Muscle of leg (tissue), 11 donors: ENCODE results near the gene PHETA2. TPM values are rescaled to one million over a fixed set of nuclear protein-coding genes. Genes with fewer than 3 reads are reported as not detected.
"Not testable (repeated sequence)": the region's sequence is repeated elsewhere in the genome, so short reads cannot be mapped to it uniquely, and the experiment has no call there.

Source experiments
- DNase-seq: peaks from one replicate; pipeline ENCODE4 v3.0.0; 2013
- H3K27ac ChIP-seq: one replicate; pipeline ENCODE4 v1.5.1; 2013; ENCODE audit warnings: mild to moderate bottlenecking, low read length, control low read depth
- H3K27me3 ChIP-seq: one replicate; pipeline ENCODE4 v1.6.1; 2013; ENCODE audit warnings: low read length; ENCODE audit not compliant: control insufficient read depth, insufficient read depth
- H3K36me3 ChIP-seq: one replicate; pipeline ENCODE4 v1.6.1; 2013; ENCODE audit warnings: low read length; ENCODE audit not compliant: control insufficient read depth, insufficient read depth
- H3K4me1 ChIP-seq: one replicate; pipeline ENCODE4 v1.6.1; 2013; ENCODE audit warnings: low read length; ENCODE audit not compliant: control insufficient read depth, insufficient read depth
- H3K4me3 ChIP-seq: one replicate; pipeline ENCODE4 v1.5.1; 2013; ENCODE audit warnings: low read length, control low read depth
- H3K9me3 ChIP-seq: replicated peaks from 2 replicates; pipeline ENCODE4 v1.6.1; 2013; ENCODE audit warnings: low read depth, low read length; ENCODE audit not compliant: control insufficient read depth
- WGBS: methylation state at CpG from one replicate; pipeline ENCODE4 v1.1.5; 2013; ENCODE audit warnings: missing lambda C conversion rate; ENCODE audit not compliant: insufficient coverage; 5-methylcytosine and 5-hydroxymethylcytosine counted together
- polyA plus RNA-seq, 8 donors: library from polyadenylated mRNA; unstranded; fragments of 120-200 nt; gene quantifications; one replicate each; pipeline versions ENCODE4 v1.2.1 to v1.2.3, GENCODE V29; 2013; ENCODE audit warnings: inconsistent platforms in 1 of 8, low replicate concordance in 1 of 8; ENCODE audit not compliant: insufficient read length in 8 of 8, insufficient read depth in 1 of 8
- total RNA-seq: library from RNA; stranded (reverse); fragments of 120-200 nt; gene quantifications from one replicate; pipeline ENCODE4 v1.2.4, GENCODE V29; 2013

Gene PHETA2
- total and polyA plus RNA-seq, 9 donors: 18.0 to 32.1 (median 25.2) TPM

- Histone ChIP-seq H3K4me1 (peaks cover 19% of the 10 kb centered on the region), H3K9me3 (no peaks in the 10 kb centered on the region), H3K36me3 (peaks cover 39% of the 10 kb centered on the region), H3K4me3 (no peak overlapping the region), H3K27ac (no peak overlapping the region), H3K27me3 (no peaks in the 10 kb centered on the region)
- 91% methylated on average over 12 of the region's 14 CpGs for WGBS
- DNase-seq: no peak
Observed at GRCh38 chr22:42067671-42068251, 6.3 kb upstream of the PHETA2 start.

DNA sequence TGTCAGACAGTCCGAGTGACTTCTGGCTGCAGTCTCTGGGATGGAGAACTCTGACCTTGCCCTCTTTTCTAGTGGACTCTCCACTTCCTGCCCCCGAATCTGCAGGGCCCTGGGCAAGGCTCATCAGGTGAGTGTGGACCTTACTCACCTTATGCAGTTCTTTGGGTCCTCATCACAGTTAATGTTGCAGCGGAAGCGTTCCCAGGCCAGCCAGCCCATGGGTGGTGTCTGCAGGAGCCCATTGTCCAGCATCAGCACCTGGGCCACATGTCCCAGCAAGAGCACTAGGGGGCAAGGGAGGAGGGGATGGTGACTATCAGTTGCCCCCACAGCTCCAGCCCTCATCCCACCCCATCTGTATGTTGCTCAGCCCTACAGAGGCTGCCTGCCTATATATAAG, 5.8 kb upstream of the PHETA2 start:
- 78% methylated on average over 4 of the region's 4 CpGs for WGBS
- Histone ChIP-seq H3K27ac (no peak overlapping the region), H3K27me3 (no peaks in the 10 kb centered on the region), H3K36me3 (peaks cover 36% of the 10 kb centered on the region), H3K4me3 (no peak overlapping the region), H3K9me3 (no peaks in the 10 kb centered on the region), H3K4me1 (peaks cover 19% of the 10 kb centered on the region)
- no peak for DNase-seq

- H3K4me3 ChIP-seq: peak overlapping the region; percentile 57
- H3K27me3 ChIP-seq: no peaks in the 10 kb centered on the region
- H3K27ac ChIP-seq: peak overlapping the region; percentile 93
- WGBS: 4% methylated on average over 12 of the region's 19 CpGs
- peaks cover 30% of the 10 kb centered on the region for H3K36me3 ChIP-seq
- H3K4me1 ChIP-seq: peaks cover 34% of the 10 kb centered on the region
- H3K9me3 ChIP-seq: no peaks in the 10 kb centered on the region
- DNase-seq: peak; percentile 71
Observed at GRCh38 chr22:42069801-42070516, 4.1 kb upstream of the PHETA2 start.

DNA sequence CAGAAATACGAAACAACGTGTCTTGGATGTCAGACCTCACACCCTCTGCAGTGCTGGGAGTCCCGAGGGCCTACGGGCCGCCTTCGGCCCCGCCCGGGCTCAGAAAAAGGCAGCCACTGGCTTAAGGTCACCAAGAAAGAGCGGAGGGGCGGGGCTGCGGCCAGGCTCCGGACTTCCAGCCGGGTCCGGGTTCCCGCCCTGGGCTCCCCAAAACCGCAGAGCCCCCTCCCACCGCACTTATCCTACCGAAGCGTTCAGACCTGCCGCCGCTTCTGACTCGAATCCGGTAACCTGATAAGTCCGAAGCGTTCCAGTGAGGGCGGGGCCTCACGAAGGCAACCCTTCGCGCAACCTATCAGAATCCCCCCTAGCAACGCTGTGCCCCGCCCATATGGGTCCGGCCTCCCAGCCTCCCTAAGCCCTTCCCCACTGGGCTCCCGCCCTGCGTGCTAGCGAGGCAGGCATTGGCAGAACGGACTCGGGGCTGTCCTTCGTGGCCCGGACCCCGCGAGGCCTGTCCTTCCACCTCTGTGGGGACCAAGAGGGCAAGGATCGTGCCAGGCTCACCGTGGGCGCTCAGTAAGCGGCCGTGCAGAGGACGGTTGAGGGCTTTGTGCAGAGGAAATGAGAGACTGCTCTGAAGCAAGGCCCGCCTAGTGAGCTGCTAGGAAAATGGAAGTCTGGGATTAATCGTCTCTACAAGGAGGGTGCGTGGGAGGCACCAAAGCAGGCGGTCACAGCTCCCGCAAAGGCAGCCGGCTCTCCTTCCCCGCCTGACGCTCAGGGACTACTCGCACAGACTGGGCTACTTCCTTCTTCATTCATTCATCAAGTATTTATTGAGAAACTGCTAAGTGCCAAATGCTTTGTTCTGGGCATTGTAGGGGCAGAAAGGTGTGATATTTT, 3.3 kb upstream of the PHETA2 start, which contains the start of gene NAGA:
Gene NAGA, minus strand, starts transcription at position 296 of the 906 bp plus-strand sequence. CDS start 515 bp downstream, outside the sequence.
- peaks cover 27% of the 10 kb centered on the region for H3K36me3 ChIP-seq
- H3K9me3 ChIP-seq: no peaks in the 10 kb centered on the region
- peaks cover 42% of the 10 kb centered on the region for H3K4me1 ChIP-seq
- peak within 1 kb of the TSS; percentile 57 for H3K4me3 ChIP-seq
- DNase-seq: peak; percentile 99
- H3K27ac ChIP-seq: peak within 1 kb of the TSS; percentile 93
- no peaks in the 10 kb centered on the region for H3K27me3 ChIP-seq
- WGBS: under 1% methylated on average over 44 of the region's 56 CpGs

DNA sequence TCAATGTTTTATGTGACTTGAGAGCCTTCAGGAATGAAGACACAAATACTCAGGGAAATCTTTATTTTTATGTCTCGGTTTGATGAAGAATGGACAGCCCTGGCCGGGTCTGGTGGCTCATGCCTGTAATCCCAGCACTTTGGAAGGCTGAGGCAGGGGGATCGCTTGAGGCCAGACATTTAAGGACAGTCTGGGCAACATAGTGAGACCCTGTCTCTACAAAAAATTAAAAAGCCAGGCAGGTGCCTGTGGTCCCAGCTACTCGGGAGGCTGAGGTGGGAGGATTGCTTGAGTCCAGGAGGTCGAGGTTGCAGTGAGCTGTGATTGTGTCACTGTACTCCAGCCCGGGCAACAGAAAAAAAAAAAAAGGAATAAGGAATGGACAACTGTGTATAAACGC, 2.5 kb upstream of the PHETA2 start:
- peaks cover 26% of the 10 kb centered on the region for H3K36me3 ChIP-seq
- 55% methylated on average over 6 of the region's 7 CpGs for WGBS
- not testable (repeated sequence) for H3K27me3 ChIP-seq, DNase-seq, H3K9me3 ChIP-seq
- peaks cover 42% of the 10 kb centered on the region for H3K4me1 ChIP-seq
- peak overlapping the region; percentile 93 for H3K27ac ChIP-seq
- H3K4me3 ChIP-seq: peak overlapping the region; percentile 57

- H3K9me3 ChIP-seq: no peaks in the 10 kb centered on the region
- H3K27ac ChIP-seq: no peak overlapping the region
- H3K27me3 ChIP-seq: no peaks in the 10 kb centered on the region
- peaks cover 47% of the 10 kb centered on the region for H3K4me1 ChIP-seq
- DNase-seq: no peak
- peaks cover 27% of the 10 kb centered on the region for H3K36me3 ChIP-seq
- no peak overlapping the region for H3K4me3 ChIP-seq
- WGBS: 77% methylated on average over 8 of the region's 8 CpGs
Observed at GRCh38 chr22:42072606-42073330, 1.3 kb upstream of the PHETA2 start.

GRCh38 chr22:42073621-42074041, 417 bp upstream of the PHETA2 start:
- Histone ChIP-seq H3K4me3 (peak overlapping the region; percentile 78), H3K4me1 (peaks cover 56% of the 10 kb centered on the region), H3K9me3 (no peaks in the 10 kb centered on the region), H3K36me3 (peaks cover 27% of the 10 kb centered on the region), H3K27me3 (no peaks in the 10 kb centered on the region), H3K27ac (peak overlapping the region; percentile 93)
- WGBS: 32% methylated on average over 10 of the region's 14 CpGs
- DNase-seq: peak; percentile 32

DNA sequence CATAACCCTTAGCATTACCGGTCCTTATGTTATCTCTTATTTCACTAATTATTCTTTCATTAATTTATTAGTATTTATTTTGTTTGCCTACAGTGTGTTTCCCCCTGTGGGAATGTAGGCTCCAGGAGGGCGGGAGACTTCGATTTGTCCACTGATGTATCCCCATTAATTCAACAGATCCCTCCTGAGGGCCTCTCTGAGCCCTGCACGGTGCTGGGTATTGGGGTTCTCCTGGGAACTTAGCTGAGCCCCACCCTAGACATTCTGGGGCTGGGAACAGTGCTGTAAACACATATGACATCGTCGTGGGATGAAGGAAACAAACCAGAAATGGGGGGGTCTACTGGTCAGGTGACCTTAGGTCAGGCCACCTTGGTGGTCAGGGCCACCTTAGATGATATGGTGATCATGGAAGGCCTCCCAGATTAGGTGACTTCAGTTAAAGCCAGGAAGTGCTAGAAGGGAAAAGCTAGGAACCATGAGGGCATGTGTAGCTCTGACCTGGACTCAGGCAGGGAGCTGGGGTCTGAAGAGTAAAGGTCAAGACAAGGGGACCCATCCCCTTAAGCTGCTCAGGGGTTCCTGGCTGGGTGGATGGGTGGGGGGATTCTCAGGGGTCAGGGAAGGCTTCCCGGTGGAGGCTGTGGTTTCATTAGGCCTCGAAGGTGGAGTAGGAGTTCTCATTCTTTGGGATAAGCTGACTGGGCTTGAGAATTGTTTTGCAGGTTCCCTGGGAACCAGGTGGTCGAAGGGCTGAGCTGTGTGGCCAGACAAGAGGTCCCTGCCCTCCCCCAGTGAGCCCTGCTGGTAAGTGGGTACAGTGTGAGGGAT, 1.0 kb downstream of the PHETA2 start:
- Histone ChIP-seq H3K4me3 (peak overlapping the region; percentile 78), H3K27ac (peak overlapping the region; percentile 93), H3K36me3 (peaks cover 27% of the 10 kb centered on the region), H3K27me3 (no peaks in the 10 kb centered on the region), H3K4me1 (peaks cover 54% of the 10 kb centered on the region), H3K9me3 (no peaks in the 10 kb centered on the region)
- WGBS: 59% methylated on average over 4 of the region's 9 CpGs
- DNase-seq: peak; percentile 33
